HepG2 (cell line): ENCODE results near the gene ZNF618. TPM values are rescaled to one million over a fixed set of nuclear protein-coding genes. Genes with fewer than 3 reads are reported as not detected.

ENCODE experiments used
- CBX2 ChIP-seq, 2 experiments: fragments of 200-600 bp in 1 of 2; sonication (generic); formaldehyde crosslinking in 1 of 2; IDR thresholded peaks; 2 replicates each; pipeline versions ENCODE4 v1.7.0 to v1.8.1; 2018 to 2022; ENCODE audit warnings: low read depth in 2 of 2, low read length in 1 of 2, mild to moderate bottlenecking in 1 of 2, missing genetic modification reagents in 1 of 2
- CC2D1A ChIP-seq: sonication (generic); formaldehyde crosslinking; IDR thresholded peaks from 2 replicates; pipeline ENCODE4 v1.8.1; 2023; ENCODE audit warnings: mild to moderate bottlenecking, missing genetic modification reagents
- FOXA3 ChIP-seq: IDR thresholded peaks from 2 replicates; pipeline ENCODE4 v1.6.1; 2016; ENCODE audit warnings: missing genetic modification reagents, missing compliant biosample characterization
- GABPA ChIP-seq, 2 experiments: IDR thresholded peaks; 2 replicates each; pipeline ENCODE4 v1.6.1; 2011 to 2016; ENCODE audit warnings: low read depth in 2 of 2, low read length in 1 of 2, missing biosample characterization in 1 of 2, missing genetic modification characterization in 1 of 2
- KDM6A ChIP-seq: IDR thresholded peaks from 2 replicates; pipeline ENCODE4 v1.6.1; 2016; ENCODE audit warnings: low read depth
- MEF2D ChIP-seq: sonication (generic); formaldehyde crosslinking; IDR thresholded peaks from 2 replicates; pipeline ENCODE4 v1.5.1; 2020; ENCODE audit warnings: mild to moderate bottlenecking, missing genetic modification reagents
- NFKBIZ ChIP-seq: IDR thresholded peaks from 2 replicates; pipeline ENCODE4 v1.6.1; 2018; ENCODE audit warnings: missing genetic modification reagents, missing compliant biosample characterization
- NFYC ChIP-seq: IDR thresholded peaks from 2 replicates; pipeline ENCODE4 v1.6.1; 2016; ENCODE audit warnings: missing genetic modification reagents, missing compliant biosample characterization
- POLR2AphosphoS2 ChIP-seq: IDR thresholded peaks from 2 replicates; pipeline ENCODE4 v1.6.1; 2011; ENCODE audit warnings: low read depth, low read length, improper control_type of control experiment
- PTBP1 ChIP-seq: fragments of 200-400 bp; formaldehyde crosslinking; IDR thresholded peaks from 2 replicates; pipeline ENCODE4 v1.6.1; 2018; ENCODE audit warnings: low read length, low read depth; ENCODE audit not compliant: poor library complexity, severe bottlenecking
- SAFB2 ChIP-seq: sonication (generic); formaldehyde crosslinking; IDR thresholded peaks from 2 replicates; pipeline ENCODE4 v1.5.1; 2020; ENCODE audit warnings: missing genetic modification reagents, low read depth, mild to moderate bottlenecking, borderline replicate concordance
- TBX2 ChIP-seq: sonication (generic); formaldehyde crosslinking; IDR thresholded peaks from 2 replicates; pipeline ENCODE4 v1.5.0; 2020; ENCODE audit warnings: missing genetic modification reagents, mild to moderate bottlenecking, borderline replicate concordance
- TOPORS ChIP-seq: sonication (generic); formaldehyde crosslinking; IDR thresholded peaks from 2 replicates; pipeline ENCODE4 v1.8.0; 2023; ENCODE audit warnings: mild to moderate bottlenecking, missing genetic modification reagents
- YEATS2 ChIP-seq: sonication (generic); formaldehyde crosslinking; IDR thresholded peaks from 2 replicates; pipeline ENCODE4 v1.4.0; 2020; ENCODE audit warnings: missing genetic modification reagents, borderline replicate concordance
- ZFP37 ChIP-seq: sonication (generic); formaldehyde crosslinking; IDR thresholded peaks from 2 replicates; pipeline ENCODE4 v1.4.0; 2020; ENCODE audit warnings: missing genetic modification reagents, borderline replicate concordance
- ZNF326 ChIP-seq: sonication (generic); formaldehyde crosslinking; IDR thresholded peaks from 2 replicates; pipeline ENCODE4 v1.4.0; 2020; ENCODE audit warnings: missing genetic modification reagents, borderline replicate concordance
- ZNF614 ChIP-seq: IDR thresholded peaks from 2 replicates; pipeline ENCODE4 v1.6.1; 2018; ENCODE audit warnings: missing biosample characterization, missing genetic modification reagents, inconsistent platforms, borderline replicate concordance
- ZNF772 ChIP-seq: sonication (generic); formaldehyde crosslinking; IDR thresholded peaks from 2 replicates; pipeline ENCODE4 v1.5.0; 2020; ENCODE audit warnings: mild to moderate bottlenecking, missing genetic modification reagents
- polyA plus RNA-seq, 8 experiments: library from polyadenylated mRNA; depleted of rRNA in 3 of 8; stranded (reverse) in 7 of 8; unstranded in 1 of 8; fragments of >200 nt; fragmentation: Illumina TruSeq in 4 of 8; extraction: Trizol in 4 of 8; gene quantifications; 2 replicates each; pipeline versions ENCODE4 v1.2.1 to v1.2.3, GENCODE V29; 2011 to 2016; ENCODE audit warnings: low read depth in 4 of 8, missing spikeins in 1 of 8, mixed read lengths in 1 of 8; ENCODE audit not compliant: insufficient read depth in 1 of 8
- total RNA-seq, 5 experiments: library from RNA; depleted of rRNA; stranded (reverse); fragments of >200 nt; fragmentation: Illumina TruSeq; extraction: Trizol; gene quantifications; 2 replicates each; pipeline ENCODE4 v1.2.3, GENCODE V29; 2016; ENCODE audit warnings: low read depth in 1 of 5
- TF ChIP-seq, protein P1 (sequence below): sonication (generic); formaldehyde crosslinking; IDR thresholded peaks from 2 replicates; pipeline ENCODE4 v1.4.0; 2020; ENCODE audit warnings: mild to moderate bottlenecking, low read depth, missing genetic modification reagents
- TF ChIP-seq, protein P2 (sequence below): sonication (generic); formaldehyde crosslinking; IDR thresholded peaks from 2 replicates; pipeline ENCODE4 v1.5.1; 2020; ENCODE audit warnings: missing genetic modification reagents, mild to moderate bottlenecking, borderline replicate concordance
- TF ChIP-seq, protein P3 (sequence below): sonication (generic); formaldehyde crosslinking; IDR thresholded peaks from 2 replicates; pipeline ENCODE4 v1.8.0; 2022; ENCODE audit warnings: missing genetic modification reagents, mild to moderate bottlenecking, moderate library complexity, borderline replicate concordance
- TF ChIP-seq, protein P4 (sequence below): IDR thresholded peaks from 2 replicates; pipeline ENCODE4 v1.6.1; 2016

The ZNF618 gene
- total and polyA plus RNA-seq, 2 of the 13 experiments (the other 11 are each of a cell fraction or from before 2014, with no cell fraction given), result 0.07 TPM

DNA sequence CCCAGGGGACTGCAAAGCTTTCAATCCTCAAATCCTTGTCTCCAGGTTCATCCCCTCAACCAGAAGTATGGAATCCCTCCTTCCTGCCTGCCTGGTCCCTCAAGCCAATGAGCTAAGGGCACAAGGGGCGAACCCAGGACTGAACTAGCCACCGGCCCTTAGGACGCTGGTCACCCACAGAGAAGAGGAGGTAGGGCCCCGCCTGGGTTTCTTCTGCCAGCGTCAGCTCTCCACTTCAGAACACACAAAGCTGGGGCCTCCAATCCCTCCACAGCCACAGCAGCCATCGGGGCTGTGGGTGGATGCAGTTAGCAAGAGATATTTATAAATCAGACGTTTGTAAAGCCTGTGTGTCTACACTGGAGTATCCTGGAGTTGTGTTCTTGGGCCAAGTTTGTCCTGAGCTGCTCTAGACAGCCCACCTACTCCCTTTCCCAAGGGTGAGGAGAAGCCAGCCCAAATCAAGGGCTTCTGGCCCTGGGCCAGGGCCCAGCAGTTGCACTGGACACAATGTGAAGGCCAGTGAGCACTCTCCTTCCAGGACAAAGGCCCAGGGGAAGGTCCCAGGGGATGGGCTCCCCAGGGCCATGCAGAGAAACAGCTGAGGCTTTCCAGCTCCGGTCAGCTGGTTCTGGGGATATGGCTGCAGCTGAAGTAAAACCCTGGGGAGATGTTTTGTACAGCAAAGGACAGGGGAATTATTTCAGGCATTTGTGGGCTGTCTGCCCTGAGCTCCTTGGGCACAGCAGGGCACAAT, 183.1 kb downstream of the ZNF618 start (continued):
- TF ChIP-seq, protein P1, sequence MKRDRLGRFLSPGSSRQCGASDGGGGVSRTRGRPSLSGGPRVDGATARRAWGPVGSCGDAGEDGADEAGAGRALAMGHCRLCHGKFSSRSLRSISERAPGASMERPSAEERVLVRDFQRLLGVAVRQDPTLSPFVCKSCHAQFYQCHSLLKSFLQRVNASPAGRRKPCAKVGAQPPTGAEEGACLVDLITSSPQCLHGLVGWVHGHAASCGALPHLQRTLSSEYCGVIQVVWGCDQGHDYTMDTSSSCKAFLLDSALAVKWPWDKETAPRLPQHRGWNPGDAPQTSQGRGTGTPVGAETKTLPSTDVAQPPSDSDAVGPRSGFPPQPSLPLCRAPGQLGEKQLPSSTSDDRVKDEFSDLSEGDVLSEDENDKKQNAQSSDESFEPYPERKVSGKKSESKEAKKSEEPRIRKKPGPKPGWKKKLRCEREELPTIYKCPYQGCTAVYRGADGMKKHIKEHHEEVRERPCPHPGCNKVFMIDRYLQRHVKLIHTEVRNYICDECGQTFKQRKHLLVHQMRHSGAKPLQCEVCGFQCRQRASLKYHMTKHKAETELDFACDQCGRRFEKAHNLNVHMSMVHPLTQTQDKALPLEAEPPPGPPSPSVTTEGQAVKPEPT (CRISPR knock-in tag), result 0 out of 2 replicates have a peak, but pooled peaks have one; percentile 36
- TF ChIP-seq YEATS2 (CRISPR knock-in tag) (no peak), SAFB2 (CRISPR knock-in tag) (no peak), ZNF772 (CRISPR knock-in tag) (peak; percentile 17; the same call in 1 of the 2 replicates), NFYC (CRISPR knock-in tag) (no peak), TOPORS (CRISPR knock-in tag) (peak; percentile 56; the same call in 1 of the 2 replicates), PTBP1 (no peak), KDM6A (CRISPR knock-in tag) (no peak), FOXA3 (0 out of 2 replicates have a peak, but pooled peaks have one; percentile 4), MEF2D (CRISPR knock-in tag) (no peak), TBX2 (CRISPR knock-in tag) (peak; percentile 9; the same call in 1 of the 2 replicates), GABPA (IDR thresholded peaks at IDR 0.05; ENCODE audit: low read depth, low read length) (no peak), GABPA (CRISPR knock-in tag; IDR thresholded peaks at IDR 0.05; ENCODE audit: low read depth) (no peak), POLR2AphosphoS2 (no peak; the same call in 1 of the 2 replicates), ZFP37 (no peak), ZNF614 (0 out of 2 replicates have a peak, but pooled peaks have one; percentile 16), CBX2 (IDR thresholded peaks at IDR 0.05; ENCODE audit: low read depth, low read length) (no peak), CBX2 (CRISPR knock-in tag; IDR thresholded peaks at IDR 0.05; ENCODE audit: low read depth) (peak; percentile 44; the same call in 1 of the 2 replicates), NFKBIZ (CRISPR knock-in tag) (no peak), ZNF326 (no peak; the same call in 1 of the 2 replicates), CC2D1A (CRISPR knock-in tag) (no peak; the same call in 1 of the 2 replicates)
- TF ChIP-seq, protein P2, sequence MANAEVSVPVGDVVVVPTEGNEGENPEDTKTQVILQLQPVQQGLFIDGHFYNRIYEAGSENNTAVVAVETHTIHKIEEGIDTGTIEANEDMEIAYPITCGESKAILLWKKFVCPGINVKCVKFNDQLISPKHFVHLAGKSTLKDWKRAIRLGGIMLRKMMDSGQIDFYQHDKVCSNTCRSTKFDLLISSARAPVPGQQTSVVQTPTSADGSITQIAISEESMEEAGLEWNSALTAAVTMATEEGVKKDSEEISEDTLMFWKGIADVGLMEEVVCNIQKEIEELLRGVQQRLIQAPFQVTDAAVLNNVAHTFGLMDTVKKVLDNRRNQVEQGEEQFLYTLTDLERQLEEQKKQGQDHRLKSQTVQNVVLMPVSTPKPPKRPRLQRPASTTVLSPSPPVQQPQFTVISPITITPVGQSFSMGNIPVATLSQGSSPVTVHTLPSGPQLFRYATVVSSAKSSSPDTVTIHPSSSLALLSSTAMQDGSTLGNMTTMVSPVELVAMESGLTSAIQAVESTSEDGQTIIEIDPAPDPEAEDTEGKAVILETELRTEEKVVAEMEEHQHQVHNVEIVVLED (CRISPR knock-in tag), result no peak
- TF ChIP-seq, protein P3, sequence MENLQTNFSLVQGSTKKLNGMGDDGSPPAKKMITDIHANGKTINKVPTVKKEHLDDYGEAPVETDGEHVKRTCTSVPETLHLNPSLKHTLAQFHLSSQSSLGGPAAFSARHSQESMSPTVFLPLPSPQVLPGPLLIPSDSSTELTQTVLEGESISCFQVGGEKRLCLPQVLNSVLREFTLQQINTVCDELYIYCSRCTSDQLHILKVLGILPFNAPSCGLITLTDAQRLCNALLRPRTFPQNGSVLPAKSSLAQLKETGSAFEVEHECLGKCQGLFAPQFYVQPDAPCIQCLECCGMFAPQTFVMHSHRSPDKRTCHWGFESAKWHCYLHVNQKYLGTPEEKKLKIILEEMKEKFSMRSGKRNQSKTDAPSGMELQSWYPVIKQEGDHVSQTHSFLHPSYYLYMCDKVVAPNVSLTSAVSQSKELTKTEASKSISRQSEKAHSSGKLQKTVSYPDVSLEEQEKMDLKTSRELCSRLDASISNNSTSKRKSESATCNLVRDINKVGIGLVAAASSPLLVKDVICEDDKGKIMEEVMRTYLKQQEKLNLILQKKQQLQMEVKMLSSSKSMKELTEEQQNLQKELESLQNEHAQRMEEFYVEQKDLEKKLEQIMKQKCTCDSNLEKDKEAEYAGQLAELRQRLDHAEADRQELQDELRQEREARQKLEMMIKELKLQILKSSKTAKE, result no peak
- TF ChIP-seq, protein P4, sequence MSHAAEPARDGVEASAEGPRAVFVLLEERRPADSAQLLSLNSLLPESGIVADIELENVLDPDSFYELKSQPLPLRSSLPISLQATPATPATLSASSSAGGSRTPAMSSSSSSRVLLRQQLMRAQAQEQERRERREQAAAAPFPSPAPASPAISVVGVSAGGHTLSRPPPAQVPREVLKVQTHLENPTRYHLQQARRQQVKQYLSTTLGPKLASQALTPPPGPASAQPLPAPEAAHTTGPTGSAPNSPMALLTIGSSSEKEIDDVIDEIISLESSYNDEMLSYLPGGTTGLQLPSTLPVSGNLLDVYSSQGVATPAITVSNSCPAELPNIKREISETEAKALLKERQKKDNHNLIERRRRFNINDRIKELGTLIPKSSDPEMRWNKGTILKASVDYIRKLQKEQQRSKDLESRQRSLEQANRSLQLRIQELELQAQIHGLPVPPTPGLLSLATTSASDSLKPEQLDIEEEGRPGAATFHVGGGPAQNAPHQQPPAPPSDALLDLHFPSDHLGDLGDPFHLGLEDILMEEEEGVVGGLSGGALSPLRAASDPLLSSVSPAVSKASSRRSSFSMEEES (CRISPR knock-in tag), result peak; percentile 4; the same call in 1 of the 2 replicates
